Keratinocyte (primary cell): Measurements from ENCODE around the gene EHD3. TPM values are rescaled to one million over a fixed set of nuclear protein-coding genes. Genes with fewer than 3 reads are reported as not detected.

ENCODE experiments used
- DNase-seq: peaks from one replicate; pipeline ENCODE4 v3.0.0-alpha.2; 2011; ENCODE audit warnings: low read depth, missing footprints, low spot score
- FAIRE-seq: peaks from 2 replicates; lab custom pipeline; 2011; peaks lifted over from hg19 to GRCh38; lab: Jason Lieb, UNC
- H2AFZ ChIP-seq: 2 replicates; pipeline ENCODE4 v1.6.0; 2012; ENCODE audit warnings: low read length, control low read depth, inconsistent platforms; ENCODE audit not compliant: control insufficient read depth
- H3K27ac ChIP-seq: 2 replicates; pipeline ENCODE4 v1.5.1; 2011; ENCODE audit warnings: low read length; ENCODE audit not compliant: control insufficient read depth, insufficient read depth
- H3K27me3 ChIP-seq: 3 replicates; pipeline ENCODE4 v1.6.0; 2011; ENCODE audit warnings: low read length; ENCODE audit not compliant: control insufficient read depth, insufficient read depth; ENCODE audit errors: extremely low read depth
- H3K36me3 ChIP-seq, 2 experiments: 2 replicates in 1 of 2; 3 replicates in 1 of 2; pipeline ENCODE4 v1.5.1; 2011; ENCODE audit warnings: low read length in 2 of 2, mild to moderate bottlenecking in 1 of 2; ENCODE audit not compliant: control insufficient read depth in 2 of 2, insufficient read depth in 2 of 2; ENCODE audit errors: extremely low read depth in 1 of 2
- H3K4me1 ChIP-seq: 3 replicates; pipeline ENCODE4 v1.5.1; 2011; ENCODE audit warnings: low read length; ENCODE audit not compliant: control insufficient read depth, insufficient read depth; ENCODE audit errors: extremely low read depth
- H3K4me2 ChIP-seq: 3 replicates; pipeline ENCODE4 v1.6.0; 2011; ENCODE audit warnings: low read depth, low read length; ENCODE audit not compliant: control insufficient read depth, insufficient read depth; ENCODE audit errors: extremely low read depth
- H3K4me3 ChIP-seq, 3 experiments: fragments of 200-600 bp in 1 of 3; sonication (generic) in 1 of 3; 2 replicates in 2 of 3; 3 replicates in 1 of 3; pipeline ENCODE4 v1.5.1; 2011 to 2016; ENCODE audit warnings: low read length in 3 of 3, mild to moderate bottlenecking in 3 of 3, control low read depth in 2 of 3, inconsistent platforms in 1 of 3, low read depth in 1 of 3, mixed read lengths in 1 of 3, mixed run types in 1 of 3, moderate library complexity in 1 of 3; ENCODE audit not compliant: control insufficient read depth in 2 of 3, insufficient read depth in 2 of 3; ENCODE audit errors: extremely low read depth in 1 of 3
- H3K79me2 ChIP-seq: 2 replicates; pipeline ENCODE4 v1.6.0; 2012; ENCODE audit warnings: low read length; ENCODE audit not compliant: control insufficient read depth, insufficient read depth
- H3K9ac ChIP-seq: 3 replicates; pipeline ENCODE4 v1.6.0; 2011; ENCODE audit warnings: low read length; ENCODE audit not compliant: control insufficient read depth, insufficient read depth; ENCODE audit errors: extremely low read depth
- H3K9me1 ChIP-seq: 3 replicates; pipeline ENCODE4 v1.6.0; 2011; ENCODE audit warnings: low read length; ENCODE audit not compliant: control insufficient read depth, insufficient read depth; ENCODE audit errors: extremely low read depth
- H3K9me3 ChIP-seq: 2 replicates; pipeline ENCODE4 v1.5.1; 2012; ENCODE audit warnings: low read depth, low read length; ENCODE audit not compliant: control insufficient read depth
- H4K20me1 ChIP-seq: 3 replicates; pipeline ENCODE4 v1.6.0; 2011; ENCODE audit warnings: low read length; ENCODE audit not compliant: control insufficient read depth, insufficient read depth; ENCODE audit errors: extremely low read depth
- EZH2 ChIP-seq: IDR thresholded peaks from one replicate; pipeline ENCODE4 v1.6.1; 2012; ENCODE audit warnings: inconsistent platforms, mild to moderate bottlenecking, low read length, moderate library complexity
- dilution Hi-C: fragments of 300-500 bp; cut with MboI; formaldehyde crosslinking; loops from one replicate; pipeline ENCODE4 v1.7.0; 2020; ENCODE audit warnings: low sequenced_read_pairs; ENCODE audit not compliant: extremely low pct_ligation_motif_present
- polyA plus RNA-seq, 5 experiments: library from polyadenylated mRNA; depleted of rRNA in 3 of 5; stranded (reverse) in 3 of 5; stranded (forward) in 1 of 5; unstranded in 1 of 5; fragments of >200 nt; gene quantifications; 1 replicate in 1 of 5; 2 replicates in 3 of 5; 3 replicates in 1 of 5; pipeline versions ENCODE4 v1.2.1 to v1.2.3, GENCODE V29; 2011 to 2012; ENCODE audit warnings: missing spikeins in 2 of 5, low read depth in 1 of 5, low replicate concordance in 1 of 5
- TF ChIP-seq, protein P1 (sequence below), 3 experiments: IDR thresholded peaks in 1 of 3; conservative IDR thresholded peaks in 1 of 3; optimal IDR thresholded peaks in 1 of 3; 2 replicates in 2 of 3; 3 replicates in 1 of 3; pipeline versions ENCODE3 to v1.5.1; 2011; ENCODE audit warnings: low read length in 3 of 3, mild to moderate bottlenecking in 3 of 3, moderate library complexity in 2 of 3, control low read depth in 1 of 3, inconsistent platforms in 1 of 3; ENCODE audit not compliant: insufficient read depth in 2 of 3; ENCODE audit errors: extremely low read depth in 1 of 3

Gene EHD3
- polyA plus RNA-seq, 1 donor (not counting 4 experiments of a cell fraction or from before 2014, with no cell fraction given), result 5.1 TPM

- H3K79me2 ChIP-seq, result no peaks in the 10 kb centered on the region
- H4K20me1 ChIP-seq, result no peaks in the 10 kb centered on the region
- no peaks in the 10 kb centered on the region for H3K9me1 ChIP-seq
- TF ChIP-seq, protein P1, sequence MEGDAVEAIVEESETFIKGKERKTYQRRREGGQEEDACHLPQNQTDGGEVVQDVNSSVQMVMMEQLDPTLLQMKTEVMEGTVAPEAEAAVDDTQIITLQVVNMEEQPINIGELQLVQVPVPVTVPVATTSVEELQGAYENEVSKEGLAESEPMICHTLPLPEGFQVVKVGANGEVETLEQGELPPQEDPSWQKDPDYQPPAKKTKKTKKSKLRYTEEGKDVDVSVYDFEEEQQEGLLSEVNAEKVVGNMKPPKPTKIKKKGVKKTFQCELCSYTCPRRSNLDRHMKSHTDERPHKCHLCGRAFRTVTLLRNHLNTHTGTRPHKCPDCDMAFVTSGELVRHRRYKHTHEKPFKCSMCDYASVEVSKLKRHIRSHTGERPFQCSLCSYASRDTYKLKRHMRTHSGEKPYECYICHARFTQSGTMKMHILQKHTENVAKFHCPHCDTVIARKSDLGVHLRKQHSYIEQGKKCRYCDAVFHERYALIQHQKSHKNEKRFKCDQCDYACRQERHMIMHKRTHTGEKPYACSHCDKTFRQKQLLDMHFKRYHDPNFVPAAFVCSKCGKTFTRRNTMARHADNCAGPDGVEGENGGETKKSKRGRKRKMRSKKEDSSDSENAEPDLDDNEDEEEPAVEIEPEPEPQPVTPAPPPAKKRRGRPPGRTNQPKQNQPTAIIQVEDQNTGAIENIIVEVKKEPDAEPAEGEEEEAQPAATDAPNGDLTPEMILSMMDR (optimal IDR thresholded peaks at IDR 0.05 in 1 of 3, IDR thresholded peaks at IDR 0.05 in 1 of 3, conservative IDR thresholded peaks at IDR 0.05 in 1 of 3; ENCODE audit: extremely low read depth in 1 of 3, insufficient read depth in 2 of 3, low read length in 3 of 3), result no peak
- no peak for TF ChIP-seq EZH2
- no peaks in the 10 kb centered on the region for H3K4me1 ChIP-seq
- no peak overlapping the region for H3K4me2 ChIP-seq
- no peaks in the 10 kb centered on the region for H3K9me3 ChIP-seq
- H3K27ac ChIP-seq, result no peak overlapping the region
- dilution Hi-C loops, result no loop called here
- H3K4me3 ChIP-seq, result no peak overlapping the region
- no peaks in the 10 kb centered on the region for H3K27me3 ChIP-seq
- no peaks in the 10 kb centered on the region for H3K36me3 ChIP-seq
- no peak overlapping the region for H2AFZ ChIP-seq
- no peak for DNase-seq
- no peak for FAIRE-seq
- H3K9ac ChIP-seq, result no peak overlapping the region
Measured at GRCh38 chr2:31205186-31205585, 28.8 kb upstream of the EHD3 start.

GRCh38 chr2:31205613-31206012, 28.3 kb upstream of the EHD3 start:
- H2AFZ ChIP-seq, result no peak overlapping the region
- FAIRE-seq, result no peak

More at GRCh38 chr2:31205613-31206012, 28.3 kb upstream of the EHD3 start:
- TF ChIP-seq EZH2, result no peak
- TF ChIP-seq, protein P1 (optimal IDR thresholded peaks at IDR 0.05 in 1 of 3, IDR thresholded peaks at IDR 0.05 in 1 of 3, conservative IDR thresholded peaks at IDR 0.05 in 1 of 3; ENCODE audit: extremely low read depth in 1 of 3, insufficient read depth in 2 of 3, low read length in 3 of 3), result no peak
- Histone ChIP-seq H3K27ac (no peak overlapping the region), H3K9me3 (no peaks in the 10 kb centered on the region), H3K4me3 (no peak overlapping the region), H3K36me3 (no peaks in the 10 kb centered on the region), H3K27me3 (no peaks in the 10 kb centered on the region), H3K4me1 (no peaks in the 10 kb centered on the region), H4K20me1 (no peaks in the 10 kb centered on the region), H3K9me1 (no peaks in the 10 kb centered on the region), H3K9ac (no peak overlapping the region), H3K79me2 (no peaks in the 10 kb centered on the region), H3K4me2 (no peak overlapping the region)
- dilution Hi-C loops, result no loop called here
- DNase-seq, result no peak
